Transverse colon (tissue), 4 donors: ENCODE data around the gene ARHGAP44. TPM values are rescaled to one million over a fixed set of nuclear protein-coding genes. Genes with fewer than 3 reads are reported as not detected.

Experiments used
- DNase-seq: peaks from one replicate; pipeline ENCODE4 v3.0.0-alpha.2; 2019
- H3K27ac ChIP-seq, 4 donors: fragments of 200-600 bp; sonication (generic); 2 replicates each; pipeline ENCODE4 v1.5.1; 2016 to 2018; ENCODE audit warnings: inconsistent platforms in 4 of 4
- H3K27me3 ChIP-seq: fragments of 200-600 bp; sonication (generic); 2 replicates; pipeline ENCODE4 v1.5.1; 2017; ENCODE audit warnings: inconsistent platforms
- H3K36me3 ChIP-seq, 4 donors: fragments of 200-600 bp; sonication (generic); 2 replicates each; pipeline ENCODE4 v1.5.1; 2017 to 2019; ENCODE audit warnings: inconsistent platforms in 4 of 4
- H3K4me1 ChIP-seq, 4 donors: fragments of 200-600 bp; sonication (generic); 2 replicates each; pipeline ENCODE4 v1.5.1; 2017 to 2020; ENCODE audit warnings: inconsistent platforms in 4 of 4
- H3K4me3 ChIP-seq, 4 donors: fragments of 200-600 bp; sonication (generic); 1 replicate in 1 of 4; 2 replicates in 3 of 4; pipeline versions ENCODE4 v1.5.1 to v1.6.1; 2017 to 2019; ENCODE audit warnings: inconsistent platforms in 4 of 4
- H3K9me3 ChIP-seq, 2 donors: fragments of 200-600 bp; sonication (generic); 2 replicates each; pipeline ENCODE4 v1.5.1; 2017 to 2019; ENCODE audit warnings: inconsistent platforms in 2 of 2
- EP300 ChIP-seq: sonication (generic); formaldehyde crosslinking; IDR thresholded peaks from one replicate; pipeline ENCODE4 v1.6.1; 2017; ENCODE audit warnings: antibody characterized with exemption, low read depth
- POLR2A ChIP-seq: fragments of 450-650 bp; IDR thresholded peaks from one replicate; pipeline ENCODE4 v1.6.1; 2016; ENCODE audit warnings: antibody characterized with exemption, mild to moderate bottlenecking, moderate library complexity
- POLR2AphosphoS5 ChIP-seq, 3 donors: sonication (generic); formaldehyde crosslinking; IDR thresholded peaks; one replicate each; pipeline ENCODE4 v1.6.1; 2016; ENCODE audit warnings: antibody characterized with exemption in 3 of 3
- WGBS, 2 donors: methylation state at CpG; one replicate each; pipeline ENCODE4 v1.1.5; 2018; ENCODE audit warnings: low coverage in 1 of 2; 5-methylcytosine and 5-hydroxymethylcytosine counted together
- in situ Hi-C, 4 donors: fragments of 200-750 bp; cut with MboI; loops; one replicate each; pipeline versions ENCODE4 v1.15.0 to v1.15.1; 2017; ENCODE audit warnings: low sequenced_read_pairs in 3 of 4, low pct_ligation_motif_present in 1 of 4, low pct_unique_long_range_greater_than_20kb in 1 of 4
- intact Hi-C: fragments of 100-400 bp; cut with DNase I; formaldehyde crosslinking; loops from one replicate; pipeline ENCODE4 v1.15.1; 2023; ENCODE audit warnings: low total_unique reads
- total RNA-seq, 4 donors: library from RNA; depleted of rRNA; stranded (reverse); fragments of >200 nt; gene quantifications; one replicate each; pipeline ENCODE4 v1.1.0, GENCODE V29; 2016
- TF ChIP-seq, protein P1 (sequence below), 5 experiments: fragments of 200-600 bp in 3 of 5; fragments of 450-650 bp in 2 of 5; sonication (generic) in 3 of 5; IDR thresholded peaks; 1 replicate in 2 of 5; 2 replicates in 3 of 5; pipeline ENCODE4 v1.5.1; 2016 to 2017; ENCODE audit warnings: antibody characterized with exemption in 5 of 5, inconsistent platforms in 3 of 5, mild to moderate bottlenecking in 2 of 5, moderate library complexity in 1 of 5

ARHGAP44 gene
- total RNA-seq, 4 donors from 2014 or later: 29.2 to 107 (median 53.9) TPM

DNA sequence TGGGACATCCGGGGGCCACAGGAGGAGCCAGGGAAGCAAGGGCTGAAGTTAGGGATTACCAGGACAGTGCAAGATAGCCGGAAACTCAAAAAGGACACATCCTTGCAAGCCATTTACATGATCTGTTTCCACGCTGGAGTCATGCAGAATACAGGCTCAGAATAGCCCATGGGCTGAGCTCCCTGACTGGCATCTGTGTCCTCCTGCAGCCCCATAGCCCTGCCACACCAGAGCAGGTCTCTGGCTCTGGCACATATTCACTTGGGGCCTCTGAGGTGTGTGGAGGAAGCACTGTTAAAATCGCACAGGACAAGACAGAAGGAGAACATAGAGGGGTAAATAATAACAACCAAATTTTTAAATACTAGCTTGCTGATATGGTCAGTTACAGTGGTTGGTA, 162.7 kb downstream of the ARHGAP44 start:
- no peaks in the 10 kb centered on the region for H3K9me3 ChIP-seq
- DNase-seq: no peak
- peaks cover 0 to 16% (median 5%) of the 10 kb centered on the region in 4 donors for H3K36me3 ChIP-seq
- H3K27me3 ChIP-seq: no peaks in the 10 kb centered on the region
- TF ChIP-seq, protein P1, sequence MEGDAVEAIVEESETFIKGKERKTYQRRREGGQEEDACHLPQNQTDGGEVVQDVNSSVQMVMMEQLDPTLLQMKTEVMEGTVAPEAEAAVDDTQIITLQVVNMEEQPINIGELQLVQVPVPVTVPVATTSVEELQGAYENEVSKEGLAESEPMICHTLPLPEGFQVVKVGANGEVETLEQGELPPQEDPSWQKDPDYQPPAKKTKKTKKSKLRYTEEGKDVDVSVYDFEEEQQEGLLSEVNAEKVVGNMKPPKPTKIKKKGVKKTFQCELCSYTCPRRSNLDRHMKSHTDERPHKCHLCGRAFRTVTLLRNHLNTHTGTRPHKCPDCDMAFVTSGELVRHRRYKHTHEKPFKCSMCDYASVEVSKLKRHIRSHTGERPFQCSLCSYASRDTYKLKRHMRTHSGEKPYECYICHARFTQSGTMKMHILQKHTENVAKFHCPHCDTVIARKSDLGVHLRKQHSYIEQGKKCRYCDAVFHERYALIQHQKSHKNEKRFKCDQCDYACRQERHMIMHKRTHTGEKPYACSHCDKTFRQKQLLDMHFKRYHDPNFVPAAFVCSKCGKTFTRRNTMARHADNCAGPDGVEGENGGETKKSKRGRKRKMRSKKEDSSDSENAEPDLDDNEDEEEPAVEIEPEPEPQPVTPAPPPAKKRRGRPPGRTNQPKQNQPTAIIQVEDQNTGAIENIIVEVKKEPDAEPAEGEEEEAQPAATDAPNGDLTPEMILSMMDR (IDR thresholded peaks at IDR 0.05): no peak
- TF ChIP-seq EP300: no peak
- no peak for TF ChIP-seq POLR2AphosphoS5 (IDR thresholded peaks at IDR 0.05)
- TF ChIP-seq POLR2A: no peak
- H3K4me3 ChIP-seq: no peak overlapping the region
- in situ Hi-C loops (no loop called here), intact Hi-C loops (no loop called here)
- H3K4me1 ChIP-seq: no peaks in the 10 kb centered on the region
- H3K27ac ChIP-seq: no peak overlapping the region
- WGBS, 2 donors: 73 to 85% methylated on average over 2 to 4 of the region's 4 CpGs

DNA sequence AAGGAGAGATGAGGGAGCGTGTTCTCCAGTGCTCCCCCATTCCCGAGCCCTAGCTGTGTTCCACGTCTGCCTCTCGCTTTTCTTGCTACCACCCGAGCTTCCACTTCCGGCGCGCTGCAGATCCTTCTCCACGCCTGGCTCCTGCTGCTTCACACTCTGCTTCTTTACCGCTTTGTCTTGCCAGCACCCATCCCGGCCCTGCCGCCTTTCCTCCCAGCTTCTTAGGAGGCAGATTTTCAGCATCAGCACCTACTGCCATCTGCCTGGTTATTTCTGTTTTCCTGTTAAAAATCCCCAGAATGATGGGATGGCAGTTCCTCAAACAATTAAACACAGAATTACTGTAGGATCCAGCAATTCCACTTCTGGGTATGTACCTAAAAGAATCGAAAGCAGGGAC, 163.9 kb downstream of the ARHGAP44 start:
- TF ChIP-seq EP300: no peak
- TF ChIP-seq, protein P1 (IDR thresholded peaks at IDR 0.05): no peak
- no peak for TF ChIP-seq POLR2AphosphoS5 (IDR thresholded peaks at IDR 0.05)
- TF ChIP-seq POLR2A: no peak
- H3K27me3 ChIP-seq: no peaks in the 10 kb centered on the region
- no peaks in the 10 kb centered on the region for H3K4me1 ChIP-seq
- peaks cover 0 to 23% (median 2%) of the 10 kb centered on the region in 4 donors for H3K36me3 ChIP-seq
- in situ Hi-C loops: no loop called here
- no peak overlapping the region for H3K4me3 ChIP-seq
- whole genome bisulfite sequencing, 2 donors: 92 to 96% methylated on average over 12 to 13 of the region's 13 CpGs
- no peaks in the 10 kb centered on the region for H3K9me3 ChIP-seq
- DNase-seq: no peak
- H3K27ac ChIP-seq: no peak overlapping the region
- intact Hi-C loops: no loop called here

DNA sequence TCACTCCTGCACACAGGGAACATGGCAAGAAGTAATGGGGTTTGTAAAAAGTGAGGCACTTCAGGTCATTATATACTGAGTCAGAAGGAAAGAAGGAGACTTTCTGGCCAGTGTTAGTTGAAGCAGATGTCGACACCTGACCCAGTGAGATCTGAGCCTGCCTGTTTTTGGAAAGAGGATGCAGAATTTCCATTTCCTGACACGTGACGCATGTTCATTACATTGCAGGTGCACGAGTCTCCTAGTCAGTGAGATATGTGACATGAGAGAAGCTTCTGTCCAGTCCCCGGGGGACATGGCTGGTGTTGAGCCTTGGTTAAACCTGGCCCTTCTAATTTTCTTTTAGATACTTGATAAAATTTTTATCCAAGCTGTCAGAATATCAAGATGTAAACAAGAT, 166.2 kb downstream of the ARHGAP44 start:
- Histone ChIP-seq H3K27me3 (no peaks in the 10 kb centered on the region), H3K27ac (no peak overlapping the region), H3K36me3 (peaks cover 0 to 28% (median 2%) of the 10 kb centered on the region in 4 donors), H3K9me3 (no peaks in the 10 kb centered on the region), H3K4me1 (no peaks in the 10 kb centered on the region), H3K4me3 (no peak overlapping the region)
- in situ Hi-C loops (no loop called here), intact Hi-C loops (no loop called here)
- TF ChIP-seq, protein P1 (IDR thresholded peaks at IDR 0.05): no peak
- TF ChIP-seq POLR2AphosphoS5 (IDR thresholded peaks at IDR 0.05) (no peak), EP300 (no peak), POLR2A (no peak)
- WGBS, 2 donors: 75 to 90% methylated on average over 5 of the region's 5 CpGs
- DNase-seq: no peak

DNA sequence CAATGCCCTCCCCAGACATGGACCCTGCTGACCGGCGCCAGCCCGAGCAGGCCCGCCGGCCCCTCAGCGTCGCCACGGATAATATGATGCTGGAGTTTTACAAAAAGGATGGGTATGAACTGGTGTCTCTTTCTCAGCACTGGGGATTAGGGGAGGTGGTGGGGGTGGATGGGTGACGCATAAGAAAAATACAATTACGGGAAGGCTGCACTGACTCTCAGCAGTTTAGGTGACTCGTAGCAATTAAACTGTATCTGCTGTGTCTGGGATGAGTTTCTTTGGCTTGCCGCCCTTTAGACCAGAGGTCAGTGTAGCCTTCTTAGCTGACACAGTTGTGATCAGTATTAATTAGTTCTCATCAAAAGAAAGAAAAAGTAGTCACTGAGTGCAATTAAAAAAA, 169.5 kb downstream of the ARHGAP44 start:
- no peaks in the 10 kb centered on the region for H3K27me3 ChIP-seq
- H3K4me3 ChIP-seq: no peak overlapping the region
- in situ Hi-C loops: no loop called here
- H3K4me1 ChIP-seq: no peaks in the 10 kb centered on the region
- no peak overlapping the region for H3K27ac ChIP-seq
- no peaks in the 10 kb centered on the region for H3K9me3 ChIP-seq
- 75 to 99% methylated on average over 3 to 12 of the region's 12 CpGs for whole genome bisulfite sequencing, 2 donors
- intact Hi-C loops: no loop called here
- peaks cover 0 to 28% (median 2%) of the 10 kb centered on the region in 4 donors for H3K36me3 ChIP-seq
- DNase-seq: no peak
- TF ChIP-seq POLR2AphosphoS5 (IDR thresholded peaks at IDR 0.05): no peak
- TF ChIP-seq EP300: no peak
- TF ChIP-seq, protein P1 (IDR thresholded peaks at IDR 0.05): no peak
- TF ChIP-seq POLR2A: no peak
